Endothelial cell of umbilical vein (primary cell): ENCODE results near the gene STK32C.

ENCODE experiments used
- EZH2 ChIP-seq: IDR thresholded peaks from 2 replicates; pipeline ENCODE4 v1.6.1; 2012; ENCODE audit warnings: borderline replicate concordance, low read depth, mild to moderate bottlenecking, moderate library complexity, low read length, inconsistent platforms; ENCODE audit not compliant: severe bottlenecking
- JUN ChIP-seq: IDR thresholded peaks from 2 replicates; pipeline ENCODE4 v1.6.1; 2011; ENCODE audit warnings: borderline replicate concordance, low read depth; ENCODE audit not compliant: insufficient read length, insufficient read depth
- MAX ChIP-seq: IDR thresholded peaks from 2 replicates; pipeline ENCODE4 v1.6.1; 2011; ENCODE audit not compliant: insufficient read depth, insufficient read length
- MYC ChIP-seq: IDR thresholded peaks from one replicate; pipeline ENCODE4 v1.6.1; 2011; ENCODE audit warnings: mild to moderate bottlenecking, low read depth, low read length
- POLR2A ChIP-seq: IDR thresholded peaks from 2 replicates; pipeline ENCODE4 v1.6.1; 2012; ENCODE audit warnings: low read depth, mild to moderate bottlenecking, control low read depth, low read length
- POLR2AphosphoS5 ChIP-seq: IDR thresholded peaks from 2 replicates; pipeline ENCODE4 v1.6.1; 2012; ENCODE audit warnings: low read depth, mild to moderate bottlenecking, control low read depth, low read length, moderate library complexity; ENCODE audit not compliant: insufficient read depth
- TF ChIP-seq, protein P1 (sequence below), 2 donors: IDR thresholded peaks; 1 replicate in 1 of 2; 2 replicates in 1 of 2; pipeline ENCODE4 v1.5.1; 2011; ENCODE audit warnings: low read length in 2 of 2, mild to moderate bottlenecking in 2 of 2, moderate library complexity in 2 of 2, control low read depth in 1 of 2, inconsistent platforms in 1 of 2, low read depth in 1 of 2; ENCODE audit not compliant: insufficient read depth in 1 of 2; ENCODE audit errors: extremely low read depth in 1 of 2

- TF ChIP-seq, protein P1, sequence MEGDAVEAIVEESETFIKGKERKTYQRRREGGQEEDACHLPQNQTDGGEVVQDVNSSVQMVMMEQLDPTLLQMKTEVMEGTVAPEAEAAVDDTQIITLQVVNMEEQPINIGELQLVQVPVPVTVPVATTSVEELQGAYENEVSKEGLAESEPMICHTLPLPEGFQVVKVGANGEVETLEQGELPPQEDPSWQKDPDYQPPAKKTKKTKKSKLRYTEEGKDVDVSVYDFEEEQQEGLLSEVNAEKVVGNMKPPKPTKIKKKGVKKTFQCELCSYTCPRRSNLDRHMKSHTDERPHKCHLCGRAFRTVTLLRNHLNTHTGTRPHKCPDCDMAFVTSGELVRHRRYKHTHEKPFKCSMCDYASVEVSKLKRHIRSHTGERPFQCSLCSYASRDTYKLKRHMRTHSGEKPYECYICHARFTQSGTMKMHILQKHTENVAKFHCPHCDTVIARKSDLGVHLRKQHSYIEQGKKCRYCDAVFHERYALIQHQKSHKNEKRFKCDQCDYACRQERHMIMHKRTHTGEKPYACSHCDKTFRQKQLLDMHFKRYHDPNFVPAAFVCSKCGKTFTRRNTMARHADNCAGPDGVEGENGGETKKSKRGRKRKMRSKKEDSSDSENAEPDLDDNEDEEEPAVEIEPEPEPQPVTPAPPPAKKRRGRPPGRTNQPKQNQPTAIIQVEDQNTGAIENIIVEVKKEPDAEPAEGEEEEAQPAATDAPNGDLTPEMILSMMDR (IDR thresholded peaks at IDR 0.05; ENCODE audit: extremely low read depth in 1 of 2, insufficient read depth in 1 of 2, low read depth in 1 of 2, low read length in 2 of 2) = no peak
- TF ChIP-seq MYC (no peak), MAX (no peak), EZH2 (no peak), POLR2A (no peak), POLR2AphosphoS5 (no peak), JUN (no peak)
Measured at GRCh38 chr10:132324186-132324585, 16.4 kb upstream of the STK32C start.
